SU-DHL-6 (cell line): ENCODE data around the gene NEK11.

Experiments used
- CTCF ChIP-seq: fragments of 200-600 bp; sonication (generic); IDR thresholded peaks from one replicate; pipeline ENCODE4 v1.5.1; 2017; ENCODE audit warnings: antibody characterized with exemption, mild to moderate bottlenecking, low read length, moderate library complexity; ENCODE audit not compliant: insufficient read depth, poor library complexity, severe bottlenecking
- EZH2phosphoT487 ChIP-seq: fragments of 200-600 bp; sonication (generic), shearing (Covaris generic); conservative IDR thresholded peaks from 2 replicates; pipeline ENCODE4 v1.6.1; 2018; ENCODE audit warnings: mild to moderate bottlenecking, antibody characterized with exemption, low read length, moderate library complexity, mixed read lengths

DNA sequence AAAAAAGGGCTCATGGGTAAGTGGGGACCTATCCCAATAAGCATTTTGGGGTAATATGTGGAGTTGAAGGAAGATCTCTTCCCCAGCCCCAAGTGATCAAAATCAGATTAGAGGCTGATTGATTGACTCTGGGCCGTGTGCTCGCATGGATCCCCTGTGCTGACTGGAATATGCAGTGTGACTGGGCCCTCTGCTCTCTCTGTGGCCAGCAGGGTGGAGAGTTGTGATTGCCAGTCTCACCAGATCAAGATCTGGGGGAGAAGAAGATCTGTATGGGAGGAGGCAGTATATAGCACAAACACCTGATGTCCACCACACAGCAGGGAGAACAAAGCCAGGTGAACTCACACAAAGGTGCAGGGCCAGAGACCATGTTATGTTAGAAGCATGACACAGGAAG, 363.7 kb downstream of the NEK11 start:
- TF ChIP-seq CTCF (no peak), EZH2phosphoT487 (no peak)
